IMR-90 (cell line): ENCODE measurements around the gene KLHDC7B. TPM values are rescaled to one million over a fixed set of nuclear protein-coding genes. Genes with fewer than 3 reads are reported as not detected.

Experiments used
- ATAC-seq: fragments of 200-7000 bp; cut with Tn5 transposase; 2 replicates; pipeline ENCODE4 v1.9.1; 2020; ENCODE audit warnings: low read depth, mild to moderate bottlenecking, moderate library complexity
- BruUV-seq: library from RNA; stranded (reverse); fragments of 400-500 nt; replicated peaks from 2 replicates; lab custom pipeline; 2021; lab: Mats Ljungman, UMichigan
- CTCF ChIA-PET: fragments of 300-600 bp; formaldehyde crosslinking; extraction: SDS; loops from one replicate; lab custom pipeline; 2021; ENCODE audit warnings: antibody characterized with exemption; lab: Yijun Ruan, JAX
- POLR2A ChIA-PET: fragments of 300-600 bp; sonication (Branson Sonifier 250); formaldehyde crosslinking; loops from one replicate; lab custom pipeline; 2022; ENCODE audit warnings: antibody characterized with exemption; ENCODE audit not compliant: unreplicated experiment; lab: Charles Lee
- DNase-seq: peaks from one replicate; pipeline ENCODE4 v3.0.0; 2013
- H2AFZ ChIP-seq: replicated peaks from 2 replicates; pipeline ENCODE3; 2013; ENCODE audit warnings: low read length, mild to moderate bottlenecking; ENCODE audit not compliant: poor library complexity
- H2AK5ac ChIP-seq: 2 replicates; pipeline ENCODE4 v1.6.1; 2013; ENCODE audit warnings: low read depth, low read length, inconsistent platforms
- H2AK9ac ChIP-seq: replicated peaks from 2 replicates; pipeline ENCODE3; 2013; ENCODE audit warnings: mild to moderate bottlenecking, low read depth, low read length, moderate library complexity; ENCODE audit not compliant: poor library complexity
- H2BK120ac ChIP-seq: 2 replicates; pipeline ENCODE4 v1.6.1; 2013; ENCODE audit warnings: low read depth, low read length, inconsistent platforms
- H2BK15ac ChIP-seq: 3 replicates; pipeline ENCODE4 v1.6.1; 2013; ENCODE audit warnings: low read depth, low read length, inconsistent platforms
- H2BK20ac ChIP-seq: 2 replicates; pipeline ENCODE4 v1.6.1; 2013; ENCODE audit warnings: low read depth, mild to moderate bottlenecking, inconsistent platforms, low read length, moderate library complexity
- H2BK5ac ChIP-seq: 2 replicates; pipeline ENCODE4 v1.6.1; 2013; ENCODE audit warnings: mild to moderate bottlenecking, low read depth, low read length, inconsistent platforms; ENCODE audit not compliant: poor library complexity, severe bottlenecking
- H3K14ac ChIP-seq: replicated peaks from 2 replicates; pipeline ENCODE4 v1.6.1; 2013; ENCODE audit warnings: low read depth, low read length, inconsistent platforms
- H3K18ac ChIP-seq: 2 replicates; pipeline ENCODE4 v1.6.1; 2013; ENCODE audit warnings: low read depth, low read length, control low read depth
- H3K23ac ChIP-seq: 2 replicates; pipeline ENCODE4 v1.6.1; 2013; ENCODE audit warnings: low read depth, low read length, inconsistent platforms
- H3K27ac ChIP-seq: 2 replicates; pipeline ENCODE4 v1.5.1; 2013; ENCODE audit warnings: mild to moderate bottlenecking, control low read depth, low read length; ENCODE audit not compliant: insufficient read depth
- H3K27me3 ChIP-seq: 2 replicates; pipeline ENCODE4 v1.6.1; 2013; ENCODE audit warnings: low read length; ENCODE audit not compliant: control insufficient read depth, insufficient read depth
- H3K36me3 ChIP-seq: 2 replicates; pipeline ENCODE4 v1.6.1; 2013; ENCODE audit warnings: low read length, mixed read lengths; ENCODE audit not compliant: control insufficient read depth, insufficient read depth
- H3K4ac ChIP-seq: 2 replicates; pipeline ENCODE4 v1.6.1; 2013; ENCODE audit warnings: low read depth, low read length, inconsistent platforms
- H3K4me1 ChIP-seq: 2 replicates; pipeline ENCODE4 v1.6.1; 2013; ENCODE audit warnings: low read length, mixed read lengths; ENCODE audit not compliant: control insufficient read depth, insufficient read depth
- H3K4me2 ChIP-seq: 2 replicates; pipeline ENCODE4 v1.6.1; 2013; ENCODE audit warnings: low read depth, mild to moderate bottlenecking, control low read depth, low read length, moderate library complexity
- H3K4me3 ChIP-seq: 2 replicates; pipeline ENCODE4 v1.5.1; 2013; ENCODE audit warnings: low read depth, mild to moderate bottlenecking, control low read depth, low read length, moderate library complexity; ENCODE audit not compliant: insufficient read depth
- H3K56ac ChIP-seq: 2 replicates; pipeline ENCODE4 v1.6.1; 2013; ENCODE audit warnings: low read length, inconsistent platforms; ENCODE audit not compliant: insufficient read depth; ENCODE audit errors: extremely low read depth
- H3K79me1 ChIP-seq, 2 experiments: 2 replicates each; pipeline ENCODE4 v1.6.1; 2013; ENCODE audit warnings: low read length in 2 of 2, inconsistent platforms in 1 of 2, low read depth in 1 of 2
- H3K9ac ChIP-seq: 2 replicates; pipeline ENCODE4 v1.6.1; 2013; ENCODE audit warnings: low read depth, low read length, control low read depth
- H3K9me1 ChIP-seq: 2 replicates; pipeline ENCODE4 v1.6.1; 2013; ENCODE audit warnings: low read length, inconsistent platforms; ENCODE audit not compliant: insufficient read depth
- H3K9me3 ChIP-seq: 2 replicates; pipeline ENCODE4 v1.6.1; 2013; ENCODE audit warnings: low read length; ENCODE audit not compliant: control insufficient read depth, insufficient read depth
- H4K20me1 ChIP-seq: 2 replicates; pipeline ENCODE4 v1.6.1; 2013; ENCODE audit warnings: low read length, inconsistent platforms; ENCODE audit not compliant: insufficient read depth
- H4K5ac ChIP-seq: 2 replicates; pipeline ENCODE4 v1.6.1; 2013; ENCODE audit warnings: mild to moderate bottlenecking, low read depth, low read length, control low read depth
- H4K8ac ChIP-seq, 2 experiments: 2 replicates each; pipeline ENCODE4 v1.6.1; 2013; ENCODE audit warnings: low read depth in 2 of 2, low read length in 2 of 2, control low read depth in 1 of 2, inconsistent platforms in 1 of 2
- H4K91ac ChIP-seq: 2 replicates; pipeline ENCODE4 v1.6.1; 2013; ENCODE audit warnings: low read depth, low read length, inconsistent platforms; ENCODE audit not compliant: insufficient read depth
- BHLHE40 ChIP-seq: fragments of 150-350 bp; IDR thresholded peaks from 2 replicates; pipeline ENCODE4 v1.6.1; 2016; ENCODE audit warnings: mild to moderate bottlenecking, low read depth, low read length
- CEBPB ChIP-seq: IDR thresholded peaks from 2 replicates; pipeline ENCODE4 v1.6.1; 2012; ENCODE audit warnings: low read depth, low read length, improper control_type of control experiment
- CHD1 ChIP-seq: IDR thresholded peaks from 2 replicates; pipeline ENCODE4 v1.6.1; 2012; ENCODE audit warnings: low read depth, low read length, improper control_type of control experiment
- FOS ChIP-seq: fragments of 150-350 bp; IDR thresholded peaks from 2 replicates; pipeline ENCODE4 v1.6.1; 2016; ENCODE audit warnings: low read depth, low read length
- MAFK ChIP-seq: IDR thresholded peaks from 2 replicates; pipeline ENCODE4 v1.6.1; 2012; ENCODE audit warnings: low read depth, low read length, improper control_type of control experiment
- MAZ ChIP-seq: IDR thresholded peaks from 2 replicates; pipeline ENCODE4 v1.6.1; 2012; ENCODE audit warnings: low read depth, mild to moderate bottlenecking, low read length, improper control_type of control experiment, moderate library complexity, borderline replicate concordance
- MXI1 ChIP-seq: IDR thresholded peaks from 2 replicates; pipeline ENCODE4 v1.6.1; 2012; ENCODE audit warnings: low read depth, mild to moderate bottlenecking, low read length, moderate library complexity, borderline replicate concordance
- RCOR1 ChIP-seq: IDR thresholded peaks from 2 replicates; pipeline ENCODE4 v1.6.1; 2012; ENCODE audit warnings: mild to moderate bottlenecking, low read length, improper control_type of control experiment; ENCODE audit not compliant: insufficient replicate concordance
- RFX5 ChIP-seq: IDR thresholded peaks from 2 replicates; pipeline ENCODE4 v1.8.0; 2012; ENCODE audit warnings: low read depth, mild to moderate bottlenecking, low read length, moderate library complexity
- SMC3 ChIP-seq: fragments of 150-350 bp; IDR thresholded peaks from 2 replicates; pipeline ENCODE4 v1.6.1; 2016; ENCODE audit warnings: low read depth, mild to moderate bottlenecking, antibody characterized with exemption, low read length, moderate library complexity
- WGBS, 2 experiments: methylation state at CpG; one replicate each; pipeline versions ENCODE4 v1.1.5 to v1.1.7; 2013; ENCODE audit warnings: missing lambda C conversion rate in 2 of 2; ENCODE audit not compliant: insufficient read length in 1 of 2; ENCODE audit errors: extremely low coverage in 2 of 2; 5-methylcytosine and 5-hydroxymethylcytosine counted together
- dilution Hi-C: fragments of 300-500 bp; cut with HindIII; formaldehyde crosslinking; loops from one replicate; pipeline ENCODE4 v1.14.3; 2018; ENCODE audit warnings: low sequenced_read_pairs; ENCODE audit not compliant: unreplicated experiment
- in situ Hi-C: fragments of 300-500 bp; cut with MboI; formaldehyde crosslinking; loops from 3 replicates; pipeline ENCODE4 v1.14.3; 2019; ENCODE audit warnings: low sequenced_read_pairs, inconsistent platforms, mixed read lengths
- intact Hi-C: fragments of 100-400 bp; cut with micrococcal nuclease; formaldehyde crosslinking; loops from 2 replicates; pipeline ENCODE4 v1.10.0; 2022
- polyA plus RNA-seq, 3 experiments: library from polyadenylated mRNA; depleted of rRNA; stranded (reverse); fragments of >200 nt; gene quantifications; 2 replicates each; pipeline ENCODE4 v1.2.3, GENCODE V29; 2012; ENCODE audit warnings: low replicate concordance in 1 of 3
- total RNA-seq: library from RNA; depleted of rRNA; stranded (reverse); fragments of >200 nt; gene quantifications from 2 replicates; pipeline ENCODE4 v1.2.3, GENCODE V29; 2012
- TF ChIP-seq, protein P1 (sequence below): conservative IDR thresholded peaks from 2 replicates; pipeline ENCODE4 v1.5.1; 2012; ENCODE audit warnings: mild to moderate bottlenecking, low read depth, low read length, improper control_type of control experiment
- TF ChIP-seq, protein P2 (sequence below): fragments of 150-350 bp; IDR thresholded peaks from 2 replicates; pipeline ENCODE4 v1.6.1; 2016; ENCODE audit warnings: low read depth, mild to moderate bottlenecking, low read length, moderate library complexity, borderline replicate concordance
- TF ChIP-seq, protein P3 (sequence below): fragments of 150-350 bp; IDR thresholded peaks from 2 replicates; pipeline ENCODE4 v1.6.1; 2017; ENCODE audit warnings: mild to moderate bottlenecking, antibody characterized with exemption, low read length, low read depth

Gene KLHDC7B
- total and polyA plus RNA-seq, 2 of the 4 experiments (the other 2 are of a cell fraction) = 0.05 TPM; not detected in 1

DNA sequence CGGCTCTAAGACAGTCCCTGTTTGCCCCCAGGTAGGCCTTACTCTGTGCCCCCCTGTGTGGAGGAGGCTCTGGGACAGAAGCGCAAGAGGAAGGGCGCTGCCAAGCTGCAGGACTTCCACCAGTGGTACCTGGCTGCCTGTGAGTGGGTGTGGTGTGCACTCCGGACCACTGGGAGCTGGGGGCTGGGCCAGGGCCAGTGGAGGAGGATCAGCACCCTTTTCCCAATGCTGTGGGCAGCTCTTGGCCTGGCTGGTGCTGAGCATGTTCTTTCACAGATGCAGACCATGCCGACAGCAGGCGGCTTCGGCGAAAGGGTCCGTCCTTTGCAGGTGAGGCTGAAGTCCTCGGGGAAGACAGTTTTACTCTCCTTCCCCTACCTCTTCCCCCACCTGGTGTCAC, 24.0 kb upstream of the KLHDC7B start:
- peaks cover 8% of the 10 kb centered on the region for H3K4me1 ChIP-seq
- 98% methylated on average over 5 of the region's 10 CpGs; no CpG with 5 or more reads in 1 of the 2 experiments for WGBS, 2 experiments
- H3K36me3 ChIP-seq = peaks cover 44% of the 10 kb centered on the region
- POLR2A ChIA-PET = no interaction called here
- no peak overlapping the region for H3K14ac ChIP-seq
- H4K91ac ChIP-seq = no peak overlapping the region
- CTCF ChIA-PET = interaction anchor here (0.5 kb wide), 1 partner anchor 63 kb away, joined by 4 read pairs; no protein-coding TSS in a partner anchor
- no peak overlapping the region for H3K27ac ChIP-seq
- dilution Hi-C loops (no loop called here), in situ Hi-C loops (no loop called here), intact Hi-C loops (no loop called here)
- H4K5ac ChIP-seq = no peak overlapping the region
- TF ChIP-seq MAZ (no peak), FOS (no peak), RFX5 (no peak), BHLHE40 (no peak), MAFK (no peak), RCOR1 (no peak), MXI1 (no peak), SMC3 (no peak), CEBPB (no peak), CHD1 (no peak)
- TF ChIP-seq, protein P1, sequence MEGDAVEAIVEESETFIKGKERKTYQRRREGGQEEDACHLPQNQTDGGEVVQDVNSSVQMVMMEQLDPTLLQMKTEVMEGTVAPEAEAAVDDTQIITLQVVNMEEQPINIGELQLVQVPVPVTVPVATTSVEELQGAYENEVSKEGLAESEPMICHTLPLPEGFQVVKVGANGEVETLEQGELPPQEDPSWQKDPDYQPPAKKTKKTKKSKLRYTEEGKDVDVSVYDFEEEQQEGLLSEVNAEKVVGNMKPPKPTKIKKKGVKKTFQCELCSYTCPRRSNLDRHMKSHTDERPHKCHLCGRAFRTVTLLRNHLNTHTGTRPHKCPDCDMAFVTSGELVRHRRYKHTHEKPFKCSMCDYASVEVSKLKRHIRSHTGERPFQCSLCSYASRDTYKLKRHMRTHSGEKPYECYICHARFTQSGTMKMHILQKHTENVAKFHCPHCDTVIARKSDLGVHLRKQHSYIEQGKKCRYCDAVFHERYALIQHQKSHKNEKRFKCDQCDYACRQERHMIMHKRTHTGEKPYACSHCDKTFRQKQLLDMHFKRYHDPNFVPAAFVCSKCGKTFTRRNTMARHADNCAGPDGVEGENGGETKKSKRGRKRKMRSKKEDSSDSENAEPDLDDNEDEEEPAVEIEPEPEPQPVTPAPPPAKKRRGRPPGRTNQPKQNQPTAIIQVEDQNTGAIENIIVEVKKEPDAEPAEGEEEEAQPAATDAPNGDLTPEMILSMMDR = no peak
- TF ChIP-seq, protein P2, sequence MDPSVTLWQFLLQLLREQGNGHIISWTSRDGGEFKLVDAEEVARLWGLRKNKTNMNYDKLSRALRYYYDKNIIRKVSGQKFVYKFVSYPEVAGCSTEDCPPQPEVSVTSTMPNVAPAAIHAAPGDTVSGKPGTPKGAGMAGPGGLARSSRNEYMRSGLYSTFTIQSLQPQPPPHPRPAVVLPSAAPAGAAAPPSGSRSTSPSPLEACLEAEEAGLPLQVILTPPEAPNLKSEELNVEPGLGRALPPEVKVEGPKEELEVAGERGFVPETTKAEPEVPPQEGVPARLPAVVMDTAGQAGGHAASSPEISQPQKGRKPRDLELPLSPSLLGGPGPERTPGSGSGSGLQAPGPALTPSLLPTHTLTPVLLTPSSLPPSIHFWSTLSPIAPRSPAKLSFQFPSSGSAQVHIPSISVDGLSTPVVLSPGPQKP = no peak
- TF ChIP-seq, protein P3, sequence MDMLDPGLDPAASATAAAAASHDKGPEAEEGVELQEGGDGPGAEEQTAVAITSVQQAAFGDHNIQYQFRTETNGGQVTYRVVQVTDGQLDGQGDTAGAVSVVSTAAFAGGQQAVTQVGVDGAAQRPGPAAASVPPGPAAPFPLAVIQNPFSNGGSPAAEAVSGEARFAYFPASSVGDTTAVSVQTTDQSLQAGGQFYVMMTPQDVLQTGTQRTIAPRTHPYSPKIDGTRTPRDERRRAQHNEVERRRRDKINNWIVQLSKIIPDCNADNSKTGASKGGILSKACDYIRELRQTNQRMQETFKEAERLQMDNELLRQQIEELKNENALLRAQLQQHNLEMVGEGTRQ = no peak
- H2AK9ac ChIP-seq = peak overlapping the region; percentile 55
- H3K27me3 ChIP-seq = no peaks in the 10 kb centered on the region
- no peak overlapping the region for H3K18ac ChIP-seq
- no peak overlapping the region for H2BK20ac ChIP-seq
- no peak overlapping the region for H2AK5ac ChIP-seq
- peaks cover 8 to 42% of the 10 kb centered on the region in 2 experiments for H3K79me1 ChIP-seq
- no peak overlapping the region for H4K8ac ChIP-seq
- no peak overlapping the region for H3K4ac ChIP-seq
- no peak overlapping the region for H3K56ac ChIP-seq
- no peaks in the 10 kb centered on the region for H3K9me3 ChIP-seq
- no peak overlapping the region for H2BK15ac ChIP-seq
- no peak overlapping the region for H2AFZ ChIP-seq
- no peak overlapping the region for H3K4me3 ChIP-seq
- DNase-seq = no peak
- H3K9me1 ChIP-seq = peaks cover 4% of the 10 kb centered on the region
- H3K9ac ChIP-seq = no peak overlapping the region
- H3K23ac ChIP-seq = no peak overlapping the region
- no peak overlapping the region for H3K4me2 ChIP-seq
- peaks cover 19% of the 10 kb centered on the region for H4K20me1 ChIP-seq
- no TSS peak for BruUV-seq
- H2BK120ac ChIP-seq = no peak overlapping the region
- H2BK5ac ChIP-seq = no peak overlapping the region
- no peak for ATAC-seq
